D341Med (cell line): Measurements from ENCODE around the gene STYXL1.

ENCODE experiments used
- DNase-seq: peaks from one replicate; pipeline ENCODE4 v3.0.0; 2012; ENCODE audit warnings: low spot score

The STYXL1 gene

GRCh38 chr7:75955331-75955955 lies 92.4 kb downstream of the STYXL1 start:
- no peak for DNase-seq

- no peak for DNase-seq
Measured at GRCh38 chr7:75953931-75954330, 93.9 kb downstream of the STYXL1 start.

DNA sequence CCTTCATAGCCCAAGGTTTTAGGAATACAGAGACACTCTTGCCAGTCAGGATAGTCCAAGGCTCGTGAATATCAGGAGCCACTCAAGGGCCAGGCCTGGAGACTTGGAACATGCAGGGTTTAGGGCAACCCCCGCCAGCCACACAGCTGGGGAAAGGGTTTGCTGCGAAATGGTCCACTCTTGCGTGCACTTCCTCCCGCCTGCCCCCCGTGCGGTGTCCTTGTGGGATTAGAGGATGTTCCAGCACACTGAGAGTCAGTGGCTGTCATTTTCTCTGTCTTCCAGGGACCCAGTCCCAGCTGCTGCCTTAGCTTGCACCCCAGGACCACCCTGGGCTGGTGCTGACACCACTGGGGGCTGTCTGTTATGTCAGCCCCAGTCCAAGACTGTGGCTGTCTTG lies 94.4 kb downstream of the STYXL1 start:
- no peak for DNase-seq

DNA sequence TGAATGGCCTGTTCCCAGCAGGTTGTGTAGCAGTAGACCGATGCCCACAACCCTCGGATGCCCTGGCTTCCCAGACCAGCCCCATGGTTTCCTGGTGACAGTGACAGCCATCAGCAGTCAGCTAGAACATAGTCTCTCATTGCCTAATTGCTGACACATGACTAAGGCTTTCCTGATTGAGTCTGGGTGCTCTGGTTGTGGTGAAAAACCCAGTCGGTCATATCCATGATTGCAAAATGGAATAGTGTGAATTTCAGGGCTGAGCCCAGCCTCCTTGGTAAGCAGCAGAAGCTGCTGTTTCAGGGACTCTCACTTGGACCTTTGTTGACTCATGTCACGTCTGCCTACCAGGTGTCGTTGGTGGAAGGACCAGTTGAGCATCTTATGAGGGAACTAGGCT lies 96.3 kb downstream of the STYXL1 start:
- DNase-seq = no peak

GRCh38 chr7:75950111-75950681 lies 97.6 kb downstream of the STYXL1 start:
- peak; percentile 54 for DNase-seq

- no peak for DNase-seq
Measured at GRCh38 chr7:75948179-75948578, 99.6 kb downstream of the STYXL1 start.
